GM12878 (cell line): Measurements from ENCODE around the gene SPATC1L. TPM values are rescaled to one million over a fixed set of nuclear protein-coding genes. Genes with fewer than 3 reads are reported as not detected.

Experiments
- ATAC-seq: fragments of 200-7000 bp; cut with Tn5 transposase; 3 replicates; pipeline ENCODE4 v1.9.1; 2020; ENCODE audit warnings: mild to moderate bottlenecking, moderate library complexity
- BruUV-seq: library from RNA; stranded (reverse); fragments of 400-500 nt; replicated peaks from 2 replicates; lab custom pipeline; 2021; lab: Mats Ljungman, UMichigan
- CTCF ChIA-PET: fragments of 300-600 bp; sonication (Branson Sonifier 250); formaldehyde crosslinking; extraction: SDS; loops from one replicate; lab custom pipeline; 2021; ENCODE audit warnings: inconsistent platforms; lab: Yijun Ruan, JAX
- POLR2A ChIA-PET: fragments of 350-600 bp; formaldehyde crosslinking; extraction: SDS; loops from one replicate; lab custom pipeline; 2021; ENCODE audit warnings: inconsistent platforms; lab: Charles Lee
- RAD21 ChIA-PET: fragments of 300-600 bp; sonication (Branson Sonifier 250); formaldehyde crosslinking; loops from one replicate; lab custom pipeline; 2023; ENCODE audit warnings: antibody characterized with exemption; ENCODE audit not compliant: unreplicated experiment; lab: Charles Lee
- SMC1A ChIA-PET: fragments of 300-600 bp; sonication (Branson Sonifier 250); formaldehyde crosslinking; loops from one replicate; lab custom pipeline; 2023; ENCODE audit not compliant: unreplicated experiment, uncharacterized antibody; lab: Charles Lee
- DNase-seq: peaks from one replicate; pipeline ENCODE4 v3.0.0-alpha.2; 2011; ENCODE audit warnings: low read depth, low spot score
- FAIRE-seq: peaks from 3 replicates; lab custom pipeline; 2011; peaks lifted over from hg19 to GRCh38; lab: Jason Lieb, UNC
- H2AFZ ChIP-seq: 2 replicates; pipeline ENCODE4 v1.6.0; 2011; ENCODE audit warnings: low read depth, low read length, control low read depth; ENCODE audit not compliant: control insufficient read depth
- H3K27ac ChIP-seq: 2 replicates; pipeline ENCODE4 v1.5.1; 2011; ENCODE audit warnings: control low read depth; ENCODE audit not compliant: control insufficient read depth, insufficient read depth
- H3K27me3 ChIP-seq, 2 experiments: replicated peaks in 1 of 2; 2 replicates each; pipeline versions ENCODE4 v1.6.0 to v1.6.1; 2011; ENCODE audit warnings: low read length in 1 of 2; ENCODE audit not compliant: control insufficient read depth in 2 of 2, insufficient read depth in 2 of 2
- H3K36me3 ChIP-seq, 2 experiments: 2 replicates each; pipeline ENCODE4 v1.5.1; 2011; ENCODE audit warnings: low read length in 1 of 2; ENCODE audit not compliant: control insufficient read depth in 2 of 2, insufficient read depth in 2 of 2
- H3K4me1 ChIP-seq: 2 replicates; pipeline ENCODE4 v1.6.1; 2011; ENCODE audit warnings: mild to moderate bottlenecking, low read length, moderate library complexity, mixed read lengths; ENCODE audit not compliant: control insufficient read depth, insufficient read depth
- H3K4me2 ChIP-seq: 2 replicates; pipeline ENCODE4 v1.6.0; 2011; ENCODE audit warnings: control low read depth; ENCODE audit not compliant: control insufficient read depth, insufficient read depth
- H3K4me3 ChIP-seq: fragments of 200-600 bp; sonication (generic); 2 replicates; pipeline ENCODE4 v1.5.1; 2016
- H3K79me2 ChIP-seq: 2 replicates; pipeline ENCODE4 v1.6.0; 2011; ENCODE audit warnings: low read length; ENCODE audit not compliant: control insufficient read depth, insufficient read depth
- H3K9ac ChIP-seq: 2 replicates; pipeline ENCODE4 v1.8.0; 2011; ENCODE audit warnings: low read length, control low read depth, mixed read lengths; ENCODE audit not compliant: control insufficient read depth, insufficient read depth
- H3K9me3 ChIP-seq: replicated peaks from 3 replicates; pipeline ENCODE4 v1.5.1; 2011; ENCODE audit warnings: mild to moderate bottlenecking, low read length; ENCODE audit not compliant: control insufficient read depth, insufficient read depth
- H4K20me1 ChIP-seq: 2 replicates; pipeline ENCODE4 v1.6.0; 2011; ENCODE audit not compliant: control insufficient read depth, insufficient read depth
- BHLHE40 ChIP-seq, 2 experiments: fragments of 450-650 bp in 1 of 2; IDR thresholded peaks; 2 replicates each; pipeline ENCODE4 v1.6.1; 2011 to 2017; ENCODE audit warnings: low read depth in 2 of 2, borderline replicate concordance in 1 of 2, improper control_type of control experiment in 1 of 2, low read length in 1 of 2, mild to moderate bottlenecking in 1 of 2
- HCFC1 ChIP-seq: fragments of 150-350 bp; IDR thresholded peaks from 2 replicates; pipeline ENCODE4 v1.6.1; 2014; ENCODE audit warnings: low read length
- IRF4 ChIP-seq: IDR thresholded peaks from 2 replicates; pipeline ENCODE4 v1.6.1; 2011; ENCODE audit warnings: low read depth, low read length
- POLR2A ChIP-seq: IDR thresholded peaks from 2 replicates; pipeline ENCODE4 v1.6.1; 2011; ENCODE audit warnings: low read depth, mild to moderate bottlenecking, low read length
- YY1 ChIP-seq: IDR thresholded peaks from 2 replicates; pipeline ENCODE4 v1.6.1; 2011; ENCODE audit warnings: low read depth, mild to moderate bottlenecking, low read length
- WGBS: methylation state at CpG from one replicate; pipeline ENCODE4 v1.1.6; 2016; ENCODE audit warnings: low lambda C conversion rate; ENCODE audit not compliant: insufficient replicate concordance, insufficient coverage; ENCODE audit errors: missing lambda C conversion rate; 5-methylcytosine and 5-hydroxymethylcytosine counted together
- in situ Hi-C: fragments of 300-500 bp; cut with MboI; formaldehyde crosslinking; loops from 9 replicates; pipeline ENCODE4 v1.14.3; 2018; ENCODE audit warnings: mixed read lengths
- intact Hi-C: fragments of 100-400 bp; cut with micrococcal nuclease; formaldehyde crosslinking; loops from one replicate; pipeline ENCODE4 v1.14.2; 2022; ENCODE audit not compliant: unreplicated experiment
- polyA plus RNA-seq, 11 experiments: library from polyadenylated mRNA; depleted of rRNA in 4 of 11; unstranded in 6 of 11; stranded (reverse) in 5 of 11; fragments of >200 nt; fragmentation: Nextera tagmentation in 4 of 11; fragmentation: Illumina TruSeq in 1 of 11; extraction: Ambion mirVana in 4 of 11; extraction: Trizol in 1 of 11; gene quantifications; 1 replicate in 1 of 11; 2 replicates in 10 of 11; pipeline versions ENCODE4 v1.2.1 to v1.2.3, GENCODE V29; 2011 to 2016; ENCODE audit warnings: inconsistent platforms in 2 of 11, missing spikeins in 2 of 11, low read depth in 1 of 11
- total RNA-seq, 4 experiments: library from RNA; depleted of rRNA in 3 of 4; stranded (reverse); fragments of >200 nt in 3 of 4; fragmentation: Illumina TruSeq in 1 of 4; extraction: Trizol in 1 of 4; gene quantifications; 2 replicates each; pipeline versions ENCODE4 v1.2.1 to v1.2.3, GENCODE V29; 2013 to 2021
- TF ChIP-seq, protein P1 (sequence below): fragments of 450-650 bp; formaldehyde crosslinking; IDR thresholded peaks from 2 replicates; pipeline ENCODE4 v1.5.0; 2022; ENCODE audit warnings: mild to moderate bottlenecking, missing genetic modification characterization

Gene SPATC1L
- total and polyA plus RNA-seq, 10 of the 15 experiments (the other 5 are each of a cell fraction or from before 2014, with no cell fraction given) = 1.4 to 16.0 (median 7.0) TPM; not detected in 2

DNA sequence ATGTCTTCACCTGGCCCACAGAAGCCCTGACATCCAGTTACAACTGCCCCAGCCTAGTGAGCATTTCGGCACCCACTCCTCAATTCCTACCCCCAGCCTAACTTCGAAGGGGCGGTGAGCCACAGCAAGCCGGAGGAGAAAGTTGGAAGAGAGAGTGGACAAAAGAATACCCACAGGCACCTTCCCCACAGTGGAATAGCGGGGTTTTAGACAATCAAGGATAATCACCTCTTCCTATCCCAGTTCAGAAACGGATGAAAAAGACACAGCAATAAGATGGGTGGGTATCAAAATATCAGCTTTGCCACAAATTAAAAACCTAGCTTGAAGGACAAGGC lies 45.6 kb upstream of the SPATC1L start:
- H3K27me3 ChIP-seq = no peaks in the 10 kb centered on the region
- in situ Hi-C loops = no loop called here
- ChIA-PET SMC1A (interaction anchor here (1.1 to 2.5 kb wide), 5 partner anchors 11 to 96 kb away, joined by 3 to 15 read pairs (median 4); a partner anchor contains a TSS), CTCF (interaction anchor here (0.8 to 9.7 kb wide), 7 partner anchors 10 to 92 kb away, joined by 3 to 59 read pairs (median 4); partner anchors contain the start of genes MCM3AP and YBEY), POLR2A (interaction anchor here (1.1 to 1.3 kb wide), 3 partner anchors 11 to 23 kb away, joined by 3 to 4 read pairs (median 4); no protein-coding TSS in a partner anchor), RAD21 (interaction anchor here (1.2 to 4.0 kb wide), 4 partner anchors 11 to 55 kb away, joined by 4 to 19 read pairs (median 8); partner anchors contain the start of genes MCM3AP and YBEY)
- TF ChIP-seq IRF4 (no peak), HCFC1 (no peak), POLR2A (no peak), BHLHE40 (IDR thresholded peaks at IDR 0.05; ENCODE audit: borderline replicate concordance in 1 of 2, low read depth in 2 of 2, low read length in 1 of 2) (no peak), YY1 (0 out of 2 replicates have a peak, but pooled peaks have one; percentile 1)
- TF ChIP-seq, protein P1, sequence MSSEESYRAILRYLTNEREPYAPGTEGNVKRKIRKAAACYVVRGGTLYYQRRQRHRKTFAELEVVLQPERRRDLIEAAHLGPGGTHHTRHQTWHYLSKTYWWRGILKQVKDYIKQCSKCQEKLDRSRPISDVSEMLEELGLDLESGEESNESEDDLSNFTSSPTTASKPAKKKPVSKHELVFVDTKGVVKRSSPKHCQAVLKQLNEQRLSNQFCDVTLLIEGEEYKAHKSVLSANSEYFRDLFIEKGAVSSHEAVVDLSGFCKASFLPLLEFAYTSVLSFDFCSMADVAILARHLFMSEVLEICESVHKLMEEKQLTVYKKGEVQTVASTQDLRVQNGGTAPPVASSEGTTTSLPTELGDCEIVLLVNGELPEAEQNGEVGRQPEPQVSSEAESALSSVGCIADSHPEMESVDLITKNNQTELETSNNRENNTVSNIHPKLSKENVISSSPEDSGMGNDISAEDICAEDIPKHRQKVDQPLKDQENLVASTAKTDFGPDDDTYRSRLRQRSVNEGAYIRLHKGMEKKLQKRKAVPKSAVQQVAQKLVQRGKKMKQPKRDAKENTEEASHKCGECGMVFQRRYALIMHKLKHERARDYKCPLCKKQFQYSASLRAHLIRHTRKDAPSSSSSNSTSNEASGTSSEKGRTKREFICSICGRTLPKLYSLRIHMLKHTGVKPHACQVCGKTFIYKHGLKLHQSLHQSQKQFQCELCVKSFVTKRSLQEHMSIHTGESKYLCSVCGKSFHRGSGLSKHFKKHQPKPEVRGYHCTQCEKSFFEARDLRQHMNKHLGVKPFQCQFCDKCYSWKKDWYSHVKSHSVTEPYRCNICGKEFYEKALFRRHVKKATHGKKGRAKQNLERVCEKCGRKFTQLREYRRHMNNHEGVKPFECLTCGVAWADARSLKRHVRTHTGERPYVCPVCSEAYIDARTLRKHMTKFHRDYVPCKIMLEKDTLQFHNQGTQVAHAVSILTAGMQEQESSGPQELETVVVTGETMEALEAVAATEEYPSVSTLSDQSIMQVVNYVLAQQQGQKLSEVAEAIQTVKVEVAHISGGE (CRISPR knock-in tag) = no peak
- no peaks in the 10 kb centered on the region for H3K9me3 ChIP-seq
- H3K79me2 ChIP-seq = peaks cover 46% of the 10 kb centered on the region
- H3K9ac ChIP-seq = peak overlapping the region; percentile 73
- intact Hi-C loops = loop anchor here (5.0 kb wide), 2 partner anchors 57 to 88 kb away; partner anchors contain the start of genes MCM3AP and YBEY
- peaks cover 1 to 6% of the 10 kb centered on the region in 2 experiments; a peak in 3 of 4 replicates for H3K36me3 ChIP-seq
- BruUV-seq = no TSS peak
- H2AFZ ChIP-seq = no peak overlapping the region
- H3K4me1 ChIP-seq = peaks cover 5% of the 10 kb centered on the region; the same call in 1 of the 2 replicates
- H3K4me2 ChIP-seq = peak overlapping the region; percentile 90
- H3K27ac ChIP-seq = peak overlapping the region; percentile 73
- no peak for DNase-seq
- H4K20me1 ChIP-seq = no peaks in the 10 kb centered on the region
- ATAC-seq = no peak
- H3K4me3 ChIP-seq = peak overlapping the region; percentile 73
- WGBS = 81% methylated on average over 6 of the region's 6 CpGs
- FAIRE-seq = no peak
